RWPE2 (cell line): ENCODE data around the gene ABCC4.
"Not testable (repeated sequence)": the region's sequence is repeated elsewhere in the genome, so short reads cannot be mapped to it uniquely, and the experiment has no call there.

ENCODE experiments used
- ATAC-seq: fragments of 200-7000 bp; cut with Tn5 transposase; 3 replicates; pipeline ENCODE4 v1.9.1; 2021; ENCODE audit warnings: low read depth
- DNase-seq: peaks from one replicate; pipeline ENCODE4 v3.0.0-alpha.2; 2020; ENCODE audit warnings: low spot score
- H3K27ac ChIP-seq: fragments of 450-650 bp; 2 replicates; pipeline ENCODE4 v1.5.1; 2017; ENCODE audit warnings: mild to moderate bottlenecking; ENCODE audit not compliant: poor library complexity, severe bottlenecking
- H3K27me3 ChIP-seq: fragments of 250-450 bp; sonication (Bioruptor Pico); 2 replicates; pipeline ENCODE4 v1.5.1; 2021; ENCODE audit warnings: mild to moderate bottlenecking, moderate library complexity; ENCODE audit not compliant: insufficient read depth, poor library complexity, severe bottlenecking
- H3K36me3 ChIP-seq: fragments of 250-450 bp; sonication (Bioruptor Pico); 2 replicates; pipeline ENCODE4 v1.5.1; 2020; ENCODE audit warnings: low read depth, mild to moderate bottlenecking, moderate library complexity
- H3K4me1 ChIP-seq: fragments of 250-450 bp; sonication (Bioruptor Pico); 2 replicates; pipeline ENCODE4 v1.5.1; 2021; ENCODE audit warnings: mild to moderate bottlenecking, moderate library complexity; ENCODE audit not compliant: insufficient read depth, poor library complexity, severe bottlenecking
- H3K4me3 ChIP-seq: fragments of 250-450 bp; sonication (Bioruptor Pico); 2 replicates; pipeline ENCODE4 v1.5.1; 2021; ENCODE audit warnings: mild to moderate bottlenecking, moderate library complexity; ENCODE audit not compliant: severe bottlenecking
- H3K9me3 ChIP-seq: fragments of 250-450 bp; sonication (Bioruptor Pico); 2 replicates; pipeline ENCODE4 v1.5.1; 2021; ENCODE audit warnings: mild to moderate bottlenecking, moderate library complexity; ENCODE audit not compliant: severe bottlenecking
- CTCF ChIP-seq: fragments of 450-650 bp; IDR thresholded peaks from one replicate; pipeline ENCODE4 v1.5.1; 2017; ENCODE audit warnings: mild to moderate bottlenecking, moderate library complexity; ENCODE audit not compliant: poor library complexity, severe bottlenecking

Gene ABCC4

GRCh38 chr13:95176611-95177259 is 124.5 kb downstream of the ABCC4 start:
- H3K9me3 ChIP-seq: no peaks in the 10 kb centered on the region
- no peak for TF ChIP-seq CTCF
- no peaks in the 10 kb centered on the region for H3K36me3 ChIP-seq
- H3K4me3 ChIP-seq: no peak overlapping the region
- no peaks in the 10 kb centered on the region for H3K27me3 ChIP-seq
- ATAC-seq: no peak
- DNase-seq: no peak
- no peaks in the 10 kb centered on the region for H3K4me1 ChIP-seq
- no peak overlapping the region for H3K27ac ChIP-seq

DNA sequence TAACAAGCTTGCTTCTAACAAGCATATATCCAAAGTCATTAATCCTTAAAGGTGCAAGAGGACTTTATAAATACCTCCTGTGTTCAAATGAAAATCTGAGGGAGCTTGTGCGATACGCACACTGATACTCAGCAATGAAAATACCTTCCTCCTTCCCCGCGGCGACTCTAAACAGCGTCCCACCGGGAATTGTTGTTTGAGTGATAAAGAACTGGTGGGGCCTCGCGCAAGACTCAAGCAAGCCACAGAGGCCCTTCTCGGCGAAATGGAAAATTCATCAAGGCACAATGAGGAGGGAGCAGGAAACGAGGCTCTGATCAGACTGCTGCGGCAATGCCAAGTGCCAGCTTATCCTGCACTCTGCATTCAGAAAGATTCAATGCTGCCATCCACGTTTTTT is 126.7 kb downstream of the ABCC4 start:
- no peak for ATAC-seq
- no peak for TF ChIP-seq CTCF
- H3K4me3 ChIP-seq: no peak overlapping the region
- H3K4me1 ChIP-seq: no peaks in the 10 kb centered on the region
- H3K27me3 ChIP-seq: no peaks in the 10 kb centered on the region
- H3K36me3 ChIP-seq: no peaks in the 10 kb centered on the region
- no peaks in the 10 kb centered on the region for H3K9me3 ChIP-seq
- H3K27ac ChIP-seq: no peak overlapping the region
- DNase-seq: no peak

GRCh38 chr13:95168191-95168590 is 133.1 kb downstream of the ABCC4 start:
- H3K27ac ChIP-seq: no peak overlapping the region
- no peak for TF ChIP-seq CTCF
- no peaks in the 10 kb centered on the region for H3K9me3 ChIP-seq
- DNase-seq (no peak), ATAC-seq (no peak)
- no peaks in the 10 kb centered on the region for H3K27me3 ChIP-seq
- no peak overlapping the region for H3K4me3 ChIP-seq
- 0 out of 2 replicates have a peak, but pooled peaks cover 8% of the 10 kb centered on the region for H3K36me3 ChIP-seq
- no peaks in the 10 kb centered on the region for H3K4me1 ChIP-seq

- not testable (repeated sequence) for H3K4me3 ChIP-seq, H3K4me1 ChIP-seq, H3K36me3 ChIP-seq, DNase-seq, H3K9me3 ChIP-seq, H3K27ac ChIP-seq, H3K27me3 ChIP-seq, ATAC-seq
These were observed 134.2 kb downstream of the ABCC4 start for GRCh38 chr13:95167003-95167402.

GRCh38 chr13:95164830-95165229 is 136.4 kb downstream of the ABCC4 start:
- Histone ChIP-seq H3K27me3 (no peaks in the 10 kb centered on the region), H3K27ac (no peak overlapping the region), H3K4me3 (no peak overlapping the region), H3K36me3 (0 out of 2 replicates have a peak, but pooled peaks cover 15% of the 10 kb centered on the region), H3K9me3 (no peaks in the 10 kb centered on the region), H3K4me1 (no peaks in the 10 kb centered on the region)
- DNase-seq (no peak), ATAC-seq (no peak)
- no peak for TF ChIP-seq CTCF
